Measurements from ENCODE around the gene SEC24B.
"Not testable (repeated sequence)": the region's sequence is repeated elsewhere in the genome, so short reads cannot be mapped to it uniquely, and the experiment has no call there.

Gene SEC24B

DNA sequence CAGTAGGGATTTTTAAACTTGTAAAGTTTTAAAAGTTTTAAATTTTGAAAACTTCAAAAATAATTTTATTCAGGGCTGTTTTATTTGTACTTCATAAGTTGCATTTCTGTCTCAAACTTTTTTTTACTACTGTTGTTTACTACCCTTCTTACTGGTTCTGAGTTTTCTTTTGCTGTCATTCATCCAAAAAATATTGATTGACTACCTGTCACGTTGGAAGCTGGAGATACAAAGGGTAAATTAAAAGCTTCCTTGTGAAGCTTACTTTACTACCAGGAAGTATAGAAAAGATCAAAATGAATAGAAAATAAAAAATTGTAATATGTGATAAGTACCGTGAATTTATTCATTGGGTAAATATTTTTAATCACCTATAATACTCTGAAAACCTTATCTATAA, 77.1 kb downstream of the SEC24B start:
- DNase-seq (ENCODE audit: low read depth): no peak

DNA sequence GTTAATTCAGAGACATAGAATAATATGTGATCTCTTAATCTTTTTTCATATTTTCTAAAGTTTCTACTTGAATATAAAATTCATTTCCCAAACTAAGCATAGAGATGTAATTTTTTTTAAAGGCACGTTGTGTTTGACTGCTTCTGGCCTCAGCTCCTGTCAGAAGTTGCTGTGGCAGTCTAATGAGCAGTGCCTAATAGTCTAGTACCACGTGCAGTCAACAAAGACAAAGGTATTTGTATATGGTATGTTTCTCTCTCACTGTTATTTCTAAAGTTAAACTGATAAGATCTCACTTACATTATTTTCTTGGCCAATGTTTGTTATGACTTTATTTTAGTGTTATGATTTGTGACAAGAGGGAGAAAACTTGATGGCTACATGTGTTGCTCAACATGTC, 77.8 kb downstream of the SEC24B start:
- DNase-seq (ENCODE audit: low read depth): no peak

DNA sequence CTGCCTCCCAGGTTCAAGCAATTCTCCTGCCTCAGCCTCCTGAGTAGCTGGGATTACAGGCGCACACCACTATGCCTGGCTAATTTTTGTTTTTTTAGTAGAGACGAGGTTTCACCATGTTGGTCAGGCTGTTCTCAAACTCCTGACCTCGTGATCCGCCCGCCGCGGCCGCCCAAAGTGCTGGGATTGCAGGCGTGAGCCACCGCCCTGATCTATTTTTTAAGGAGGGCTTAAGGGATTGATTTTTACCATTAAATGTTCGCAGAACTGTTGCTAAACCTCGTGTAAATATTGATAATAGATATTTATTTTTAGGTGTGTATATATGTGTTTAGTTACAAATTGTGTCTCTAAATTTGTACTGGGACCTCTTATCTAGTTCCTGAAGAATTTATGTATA, 79.8 kb downstream of the SEC24B start:
- DNase-seq (ENCODE audit: low read depth): not testable (repeated sequence)

DNA sequence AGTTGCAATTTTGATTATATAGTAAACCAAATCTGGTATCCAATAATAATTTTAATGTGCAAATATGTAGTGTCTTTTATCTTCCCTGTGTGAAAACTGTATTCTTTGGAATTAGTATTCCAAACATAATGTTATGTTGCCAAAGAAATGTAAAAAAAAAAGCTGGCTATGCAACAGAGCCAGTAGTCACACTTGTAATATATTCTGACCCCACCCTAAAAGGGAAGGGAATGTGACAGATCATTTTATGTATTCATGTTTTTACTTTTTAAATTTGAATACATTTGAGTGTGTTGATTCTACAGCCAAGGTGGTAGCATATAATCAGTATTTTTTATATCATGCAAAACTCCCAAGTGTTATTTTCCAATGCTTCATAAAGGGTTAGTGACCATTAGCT, 98.6 kb downstream of the SEC24B start:
- DNase-seq (ENCODE audit: low read depth): no peak

DNA sequence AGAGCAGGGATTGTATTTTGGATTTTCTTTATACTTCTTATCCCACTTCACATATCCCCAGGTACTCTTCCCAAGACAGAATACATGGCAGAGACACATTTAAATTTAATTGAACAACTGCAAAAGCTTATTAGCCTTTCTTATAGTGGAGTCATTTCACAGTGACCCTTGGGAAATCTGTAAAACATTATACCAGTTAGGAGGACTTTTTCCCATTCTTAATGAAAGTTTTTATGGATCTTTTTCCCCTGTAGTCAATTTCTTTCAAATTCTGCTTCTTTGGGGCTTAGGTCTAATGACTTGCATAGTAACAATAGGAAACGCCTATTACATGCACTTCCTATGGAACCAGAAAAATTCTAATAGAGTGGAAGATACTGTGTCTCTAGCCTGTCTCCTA, 111.8 kb downstream of the SEC24B start:
- DNase-seq (ENCODE audit: low read depth): no peak

DNA sequence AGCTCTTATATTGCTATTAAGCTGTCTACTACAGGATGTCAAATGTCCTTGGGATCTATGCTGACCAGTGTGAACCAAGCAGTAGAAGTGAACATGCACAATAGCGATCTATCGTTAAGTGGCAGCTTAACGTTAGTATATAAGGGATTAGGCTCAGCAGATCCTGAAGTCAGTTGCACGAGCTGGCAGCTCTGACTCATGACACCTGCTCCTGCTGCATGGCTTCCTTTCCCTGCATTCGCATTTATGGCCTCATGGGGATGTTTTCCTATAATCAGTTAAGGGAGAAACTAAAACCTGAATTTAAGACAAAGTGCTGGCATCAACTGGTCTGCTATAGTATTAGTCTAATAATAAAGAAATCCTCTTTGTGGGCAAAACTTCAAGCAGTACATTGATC, 113.8 kb downstream of the SEC24B start:
- DNase-seq (ENCODE audit: low read depth): no peak

DNA sequence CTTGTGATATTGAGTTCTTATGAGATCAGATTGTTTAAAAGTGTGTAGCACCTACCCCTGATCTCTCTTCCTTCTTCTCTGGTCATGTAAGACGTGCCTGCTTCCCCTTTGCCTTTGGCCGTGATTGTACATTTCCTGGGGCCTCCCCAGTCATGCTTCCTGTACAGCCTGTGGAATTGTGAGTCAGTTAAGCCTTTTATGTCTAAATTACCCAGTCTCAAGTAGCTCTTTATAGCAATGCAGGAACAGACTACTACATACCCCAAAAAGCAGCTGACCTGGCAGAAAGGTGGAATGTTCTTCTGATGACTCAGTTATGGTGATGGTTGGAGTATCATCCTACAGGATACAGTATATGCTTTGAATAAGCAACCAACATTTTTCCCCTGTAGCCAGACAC, 115.0 kb downstream of the SEC24B start:
- DNase-seq (ENCODE audit: low read depth): no peak

DNA sequence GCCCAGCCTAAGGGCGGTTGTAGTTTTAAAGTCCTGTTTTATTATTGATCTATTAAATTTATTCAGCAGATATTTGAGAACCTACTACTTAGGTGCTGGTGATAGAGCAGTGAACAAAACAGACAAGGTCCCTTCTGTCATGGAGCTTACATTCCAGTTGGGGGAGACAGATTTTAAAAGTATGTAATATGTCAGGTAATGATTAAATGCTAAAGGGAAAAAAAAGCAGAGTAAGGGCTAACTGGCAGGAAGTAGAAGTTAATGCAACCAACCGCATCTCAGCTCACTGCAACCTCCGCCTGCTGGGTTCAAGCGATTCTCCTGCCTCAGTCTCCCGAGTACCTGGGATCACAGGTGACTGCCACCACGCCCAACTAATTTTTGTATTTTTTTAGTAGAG, 118.6 kb downstream of the SEC24B start:
- DNase-seq (ENCODE audit: low read depth): no peak

DNA sequence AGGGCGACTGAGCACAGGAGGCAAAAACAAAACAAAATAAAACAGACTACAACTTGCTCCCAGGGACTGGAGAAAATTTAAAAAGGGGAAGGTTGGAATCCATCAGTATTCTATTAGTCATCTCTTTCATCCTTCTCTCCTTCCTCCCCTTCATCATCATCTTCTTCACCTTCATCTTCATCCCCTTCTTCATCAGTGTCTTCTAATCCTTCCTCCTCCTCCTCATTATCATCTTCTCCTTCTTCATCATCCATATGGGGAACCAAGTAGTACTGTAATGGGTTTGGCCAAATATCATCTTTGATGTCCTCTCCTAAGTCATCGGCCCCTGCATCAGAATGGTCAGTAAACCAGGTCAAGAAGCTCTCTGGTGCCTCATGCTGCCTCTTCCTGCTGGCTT, 119.5 kb downstream of the SEC24B start:
- no peak for DNase-seq (ENCODE audit: low read depth)

DNA sequence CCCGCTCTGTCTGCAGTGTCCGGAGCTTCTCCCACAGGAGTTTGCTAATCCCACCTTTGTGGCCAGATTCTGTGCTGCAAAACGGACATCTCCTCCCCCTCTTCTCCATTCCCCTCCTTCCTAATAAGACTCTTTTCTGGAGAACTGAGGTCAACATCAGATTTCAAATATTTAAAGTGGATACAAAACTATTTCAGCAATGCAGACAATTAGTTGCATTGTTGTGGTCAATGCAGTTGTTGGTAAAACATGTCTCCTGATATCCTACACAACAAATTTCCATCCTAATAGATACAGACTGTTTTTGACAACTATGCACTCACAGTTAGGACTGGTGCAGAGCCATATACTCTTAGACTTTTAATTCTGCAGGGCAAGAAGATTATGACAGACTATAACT, 121.4 kb downstream of the SEC24B start:
- DNase-seq (ENCODE audit: low read depth): no peak

DNA sequence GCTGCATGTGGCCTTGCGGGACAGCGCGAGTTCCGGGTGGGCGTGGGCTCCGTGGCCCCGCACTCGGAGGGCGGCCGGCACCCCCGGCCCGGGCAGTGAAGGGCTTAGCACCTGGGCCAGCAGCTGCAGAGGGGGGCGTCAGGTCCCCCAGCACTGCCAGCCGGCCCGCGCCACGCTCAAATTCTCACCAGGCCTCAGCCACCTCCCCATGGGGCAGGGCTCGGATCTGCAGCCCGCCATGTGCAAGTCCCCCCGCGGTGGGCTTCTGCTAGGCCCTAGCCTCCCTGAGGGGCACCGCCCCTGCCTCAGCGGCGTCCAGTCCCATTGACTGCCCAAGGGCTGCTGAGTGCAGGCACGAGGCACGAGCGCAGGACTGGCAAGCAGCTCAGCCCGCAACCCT, 123.8 kb downstream of the SEC24B start:
- no peak for DNase-seq (ENCODE audit: low read depth)

DNA sequence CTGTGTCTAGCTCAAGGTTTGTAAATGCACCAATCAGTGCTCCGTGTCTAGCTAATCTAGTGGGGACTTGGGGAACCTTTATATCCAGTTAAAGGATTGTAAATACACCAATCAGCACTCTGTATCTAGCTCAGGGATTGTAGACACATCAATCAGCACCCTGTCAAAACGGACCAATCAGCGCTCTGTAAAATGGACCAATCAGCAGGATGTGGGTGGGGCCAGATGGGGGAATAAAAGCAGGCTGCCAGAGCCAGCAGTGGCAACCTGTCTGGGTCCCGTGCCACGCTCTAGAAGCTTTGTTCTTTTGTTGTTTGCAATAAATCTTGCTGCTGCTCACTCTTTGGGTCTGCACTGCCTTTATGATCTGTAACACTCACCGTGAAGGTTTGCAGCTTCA, 124.5 kb downstream of the SEC24B start:
- DNase-seq (ENCODE audit: low read depth): not testable (repeated sequence)

DNA sequence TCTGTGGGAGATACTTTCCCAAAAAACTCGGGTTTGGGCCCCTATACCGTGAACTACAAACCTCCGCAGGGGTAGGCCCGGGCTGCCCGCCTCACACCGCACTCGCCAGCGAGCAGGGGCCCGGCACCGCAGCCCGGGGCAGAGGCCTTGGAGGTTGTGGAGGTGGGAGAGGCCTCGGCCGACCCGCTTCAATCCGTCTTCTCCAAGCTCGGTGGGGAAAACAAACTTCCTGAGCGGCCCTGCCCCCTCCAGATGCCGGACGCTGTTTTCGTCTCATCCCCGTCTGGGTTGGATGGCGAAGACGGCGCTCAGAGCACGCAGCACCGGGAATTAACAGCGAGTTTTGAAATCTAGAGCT, 126.0 kb downstream of the SEC24B start:
- DNase-seq (ENCODE audit: low read depth): no peak

DNA sequence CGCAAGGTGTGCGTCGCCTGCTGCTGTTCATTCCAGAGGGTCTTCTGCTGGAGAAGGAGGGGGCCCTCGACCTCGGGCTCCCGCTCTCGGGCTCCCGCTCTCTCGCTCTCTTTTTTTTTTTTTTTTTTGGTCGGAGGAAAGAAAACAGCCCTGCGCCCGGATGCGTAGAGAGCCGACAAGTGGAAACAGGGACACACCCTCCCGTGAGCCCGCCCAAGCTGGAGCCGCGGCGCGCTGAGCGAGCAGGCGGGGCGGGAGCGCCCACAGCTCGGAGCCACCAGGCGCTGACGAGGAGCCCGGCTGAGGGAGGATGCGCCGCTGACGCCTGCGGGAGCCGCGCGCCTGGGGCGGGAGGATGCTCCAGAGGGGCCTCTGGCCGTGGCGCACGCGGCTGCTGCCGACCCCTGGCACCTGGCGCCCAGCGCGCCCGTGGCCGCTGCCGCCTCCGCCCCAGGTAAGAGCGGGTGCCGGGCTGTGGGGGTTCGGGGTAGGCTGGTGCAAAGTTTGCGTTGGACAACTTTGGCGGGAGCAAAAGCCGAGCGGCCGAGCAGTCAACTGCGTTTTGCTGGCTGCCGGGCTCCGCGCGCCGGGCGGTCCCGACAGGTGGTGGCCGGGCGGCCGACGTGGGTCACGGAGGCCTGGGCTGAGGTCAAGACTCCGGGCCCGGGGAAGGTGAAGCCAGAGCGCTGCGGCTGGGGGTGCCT, 126.5 kb downstream of the SEC24B start, which contains the start of gene MCUB:
Gene MCUB (plus strand): TSS at position 264 of the 704 bp plus-strand sequence. CDS start 92 bp downstream, at position 356.
- peak; percentile 84 for DNase-seq (ENCODE audit: low read depth)

DNA sequence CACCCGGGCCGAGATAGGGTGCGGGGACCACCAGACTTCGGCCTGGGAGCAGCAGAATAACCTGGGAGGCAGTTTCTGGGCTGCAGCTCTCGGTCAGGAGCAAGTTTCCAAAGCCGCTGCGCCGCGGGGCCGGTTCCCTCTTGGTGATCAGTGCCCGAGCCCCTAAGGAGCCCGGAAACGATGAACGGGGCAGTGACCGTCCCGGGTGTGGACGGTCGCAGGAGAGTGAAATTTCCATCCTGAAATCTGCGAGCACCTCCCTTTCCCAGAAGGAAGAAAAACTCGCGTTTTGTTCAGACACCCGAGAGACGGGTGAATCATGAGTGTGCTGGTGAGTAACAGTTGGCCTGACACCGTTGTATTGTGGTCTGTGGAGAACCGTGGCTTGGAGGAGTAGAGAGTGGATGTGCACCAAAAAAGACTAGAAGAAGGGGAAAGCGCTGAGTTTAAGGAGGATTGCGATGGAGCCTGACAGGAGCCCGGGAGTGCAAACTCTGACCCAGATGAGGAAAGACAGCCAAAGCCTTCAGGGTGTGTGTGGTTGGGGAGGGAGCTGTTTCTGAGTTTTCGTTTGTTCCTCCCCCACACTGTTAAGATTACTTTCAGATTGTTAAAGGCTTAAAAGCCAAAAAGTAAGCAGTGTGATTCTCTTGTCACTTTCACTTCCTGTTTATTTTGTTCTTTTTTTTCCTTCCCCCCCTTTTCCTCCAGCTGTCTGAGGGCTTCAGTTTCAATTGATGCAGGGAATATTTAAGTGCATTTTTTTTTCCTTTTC, 127.3 kb downstream of the SEC24B start:
- DNase-seq (ENCODE audit: low read depth): peak; percentile 43

DNA sequence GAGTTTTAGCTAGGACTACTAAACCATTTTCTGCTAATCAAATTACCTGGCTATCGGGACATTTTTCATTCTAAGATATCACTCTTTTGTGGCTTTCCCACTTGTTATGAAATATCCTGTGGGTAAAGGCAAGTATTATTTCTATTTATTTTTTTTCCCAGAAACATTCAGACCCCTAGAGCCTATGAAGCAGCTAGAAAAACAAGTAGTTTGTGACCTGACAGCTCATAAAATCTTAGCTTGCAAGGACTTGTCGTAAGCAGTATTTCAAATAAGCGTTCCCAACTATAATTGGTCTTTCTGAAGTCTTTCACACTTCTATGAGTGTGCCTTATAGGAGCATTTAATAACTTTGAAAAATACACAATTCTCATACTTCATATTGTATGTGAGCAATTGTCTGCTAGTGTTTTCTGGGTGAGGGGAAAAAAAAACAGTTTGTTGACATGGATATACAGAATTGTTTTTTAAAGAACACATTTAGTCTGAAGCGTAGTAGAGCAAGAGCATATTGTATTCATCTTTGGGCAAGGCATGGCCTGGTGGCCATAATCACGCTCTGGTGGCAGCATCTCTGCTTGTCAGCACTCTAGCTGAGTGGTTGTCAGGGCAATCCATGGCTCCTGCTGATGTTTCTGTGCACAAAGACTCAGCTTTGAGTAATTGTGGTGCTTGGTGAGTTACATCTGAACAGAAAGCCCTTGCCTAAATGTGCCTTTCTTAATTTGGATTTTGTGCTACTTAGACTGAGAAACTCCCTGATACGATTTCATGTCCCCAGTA, 129.0 kb downstream of the SEC24B start:
- DNase-seq (ENCODE audit: low read depth): no peak

DNA sequence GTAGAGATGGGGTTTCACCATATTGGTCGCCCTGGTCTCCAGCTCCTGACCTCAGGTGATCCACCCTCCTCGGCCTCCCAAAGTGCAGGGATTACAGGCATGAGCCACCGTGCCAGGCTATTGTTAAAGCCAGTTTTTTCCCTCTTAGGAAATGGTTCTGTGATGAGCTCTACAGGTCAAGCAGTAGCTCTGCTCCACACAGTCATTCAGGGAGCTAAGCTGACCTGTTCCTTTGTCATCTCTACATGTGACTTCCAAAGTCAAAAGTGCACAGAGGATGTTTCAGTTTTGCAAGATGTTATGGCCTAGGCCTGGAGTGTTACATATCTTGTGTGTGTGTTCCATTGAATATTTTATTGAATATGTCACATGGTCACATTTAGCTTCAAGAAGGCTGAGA, 137.9 kb downstream of the SEC24B start:
- no peak for DNase-seq (ENCODE audit: low read depth)

DNA sequence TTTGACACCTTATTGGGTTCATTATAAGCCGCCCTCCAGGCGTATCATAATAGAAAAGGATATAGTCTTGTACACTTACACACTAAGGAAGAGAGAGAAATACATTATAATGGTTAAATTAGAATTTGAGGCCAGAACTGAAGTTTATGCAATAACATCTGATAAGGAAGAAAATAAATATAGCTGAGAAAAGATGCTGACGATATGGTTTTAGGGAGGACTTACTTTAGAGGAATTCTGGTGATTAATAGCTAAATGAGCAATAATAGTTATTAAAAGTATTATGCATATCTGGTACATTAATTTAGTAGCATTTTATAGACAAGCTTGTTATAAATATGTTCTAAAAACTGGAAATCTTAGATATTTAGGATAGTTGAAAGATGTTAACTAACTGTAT, 138.5 kb downstream of the SEC24B start:
- no peak for DNase-seq (ENCODE audit: low read depth)

DNA sequence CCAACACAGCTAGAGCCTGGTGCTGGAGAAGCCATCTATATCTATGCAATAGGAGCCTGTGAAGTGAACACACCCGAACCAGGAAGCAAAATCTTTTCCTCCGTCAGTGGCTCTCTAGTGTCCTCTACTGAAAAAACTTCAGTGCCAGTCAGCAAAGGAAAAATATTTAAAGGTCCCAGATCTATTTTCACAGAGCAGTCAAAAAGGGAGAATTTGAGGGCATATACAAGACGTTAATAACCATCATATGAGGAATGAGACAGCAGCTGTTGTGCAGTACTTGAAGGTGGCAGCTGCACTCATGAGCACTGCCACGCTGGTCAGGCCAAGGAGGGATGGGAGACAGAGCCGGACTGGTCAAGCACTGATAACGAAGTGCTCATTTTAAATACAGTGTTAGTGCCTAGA, 140.8 kb downstream of the SEC24B start:
- DNase-seq (ENCODE audit: low read depth): peak; percentile 3

DNA sequence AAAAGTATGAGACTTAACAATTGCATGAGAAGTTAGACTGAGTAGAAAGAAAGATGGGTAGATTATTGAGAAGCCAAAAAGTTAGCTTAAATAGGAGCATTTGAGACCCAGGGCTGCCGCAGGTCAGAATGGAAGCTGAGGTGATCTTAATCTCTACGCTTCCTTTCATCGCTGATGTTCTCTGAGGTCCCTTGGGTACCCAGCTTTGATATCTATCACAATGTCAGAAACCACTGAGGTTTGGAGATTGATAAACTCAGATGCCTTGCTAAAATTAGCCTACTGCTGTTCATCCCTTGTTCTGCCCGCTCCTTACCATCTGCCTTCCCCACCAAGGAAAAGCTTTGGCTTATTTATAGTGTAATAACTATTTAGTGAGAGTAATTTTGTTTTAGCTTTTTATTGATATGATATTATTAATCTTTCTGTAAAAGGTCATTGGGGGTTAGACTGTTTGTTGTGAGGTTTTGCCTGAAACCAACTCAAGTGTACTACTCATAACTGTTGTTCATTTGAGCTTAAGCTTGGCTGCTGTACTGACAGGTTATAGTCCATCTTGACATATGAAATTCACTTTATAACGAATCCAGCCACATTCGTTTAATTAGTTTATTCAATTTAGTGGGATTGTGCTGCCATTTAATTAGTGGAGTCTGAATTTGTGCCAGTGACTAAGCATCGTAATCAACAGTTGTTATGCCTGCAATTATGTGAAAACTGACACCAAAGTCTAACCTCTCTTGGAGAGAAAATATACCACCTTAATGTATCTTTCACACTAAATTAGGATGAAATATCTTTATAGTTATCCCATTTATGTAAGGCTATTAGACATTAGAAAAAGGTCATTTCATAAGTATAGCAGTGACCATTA, 141.6 kb downstream of the SEC24B start:
- DNase-seq (ENCODE audit: low read depth): no peak

DNA sequence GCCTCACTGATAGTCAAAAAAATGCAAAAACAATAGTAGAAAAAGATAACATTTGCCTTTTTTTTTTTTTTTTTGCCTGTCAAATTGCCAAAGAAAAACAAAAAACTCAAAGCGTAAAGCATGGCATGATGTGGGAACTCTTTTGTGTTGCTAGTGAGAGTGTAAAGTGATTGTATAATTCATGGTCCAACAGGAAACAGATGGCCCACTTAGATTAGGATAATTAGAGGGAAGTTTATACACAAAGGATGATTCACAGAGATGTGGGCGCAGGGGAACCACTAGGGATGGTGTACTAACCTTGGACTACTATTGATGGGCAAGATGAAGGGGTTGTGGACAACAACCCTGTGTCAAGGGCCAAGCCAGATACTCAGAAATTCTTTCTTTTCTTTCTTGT, 142.8 kb downstream of the SEC24B start:
- DNase-seq (ENCODE audit: low read depth): no peak

DNA sequence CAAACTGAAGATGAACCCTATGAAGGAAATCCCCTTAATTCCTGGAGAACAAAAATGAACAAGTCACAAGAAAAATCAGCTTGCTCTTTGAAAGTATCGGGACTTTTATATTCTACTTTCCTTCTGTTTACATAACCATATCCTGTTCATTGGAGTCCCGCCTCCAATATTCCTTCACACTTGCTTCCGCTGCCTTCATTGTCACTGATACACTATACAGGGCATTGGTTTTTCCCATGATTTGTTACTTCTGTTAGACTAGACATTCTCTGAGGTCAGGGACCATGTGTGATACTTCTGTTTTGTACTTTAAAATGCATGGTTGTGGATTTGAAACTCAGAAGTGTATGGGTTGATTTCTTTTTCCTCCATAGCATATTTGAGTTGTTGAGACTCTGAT, 145.2 kb downstream of the SEC24B start:
- DNase-seq (ENCODE audit: low read depth): no peak

Data from fibroblast of the conjunctiva (primary cell).